ENCODE data around the gene SVIP.
A peak's percentile ranks its signal among the peaks of the same experiment; 100 is the strongest.

Gene SVIP

GRCh38 chr11:22829231-22830081 is at the start of gene SVIP:
Gene SVIP, minus strand, starts transcription at chr11:22829801. Its CDS starts 53 bp downstream, at chr11:22829748.
- peak; percentile 87 for DNase-seq

- DNase-seq = no peak
These were observed 49.0 kb upstream of the SVIP start for GRCh38 chr11:22878604-22879003.

- DNase-seq = no peak
These were observed 48.4 kb upstream of the SVIP start for GRCh38 chr11:22878039-22878438.

GRCh38 chr11:22875869-22876473 is 46.4 kb upstream of the SVIP start:
- DNase-seq = peak; percentile 81

GRCh38 chr11:22869325-22869724 is 39.7 kb upstream of the SVIP start:
- DNase-seq = no peak

- DNase-seq = no peak
These were observed 30.6 kb upstream of the SVIP start, which contains the start of gene CCDC179 for GRCh38 chr11:22860241-22860640. Gene CCDC179, minus strand, starts transcription at chr11:22860474. Its CDS starts 53 bp downstream, at chr11:22860421.

GRCh38 chr11:22859756-22860155 is 30.2 kb upstream of the SVIP start:
- no peak for DNase-seq

GRCh38 chr11:22851477-22851876 is 21.9 kb upstream of the SVIP start:
- DNase-seq = no peak

GRCh38 chr11:22846726-22847125 is 17.1 kb upstream of the SVIP start:
- DNase-seq = no peak

- peak; percentile 17 for DNase-seq
These were observed 2.9 kb upstream of the SVIP start for GRCh38 chr11:22832315-22833015.

GRCh38 chr11:22830082-22830414 is 447 bp upstream of the SVIP start:
- DNase-seq = no peak

GRCh38 chr11:22828373-22828772 is 1.2 kb downstream of the SVIP start:
- no peak for DNase-seq

GRCh38 chr11:22822203-22822602 is 7.4 kb downstream of the SVIP start:
- DNase-seq = no peak

- DNase-seq = no peak
These were observed 19.7 kb downstream of the SVIP start for GRCh38 chr11:22809893-22810292.

- DNase-seq = no peak
These were observed 20.9 kb downstream of the SVIP start for GRCh38 chr11:22808571-22809197.

- DNase-seq = peak; percentile 24
These were observed 21.6 kb downstream of the SVIP start for GRCh38 chr11:22807855-22808570.

- no peak for DNase-seq
These were observed 22.2 kb downstream of the SVIP start for GRCh38 chr11:22807391-22807790.

- no peak for DNase-seq
These were observed 26.7 kb downstream of the SVIP start for GRCh38 chr11:22802861-22803260.

GRCh38 chr11:22800482-22800881 is 29.1 kb downstream of the SVIP start:
- DNase-seq = no peak

GRCh38 chr11:22798901-22799300 is 30.7 kb downstream of the SVIP start:
- no peak for DNase-seq

GRCh38 chr11:22797047-22797446 is 32.6 kb downstream of the SVIP start:
- no peak for DNase-seq

GRCh38 chr11:22795914-22796313 is 33.7 kb downstream of the SVIP start:
- DNase-seq = no peak

- DNase-seq = peak; percentile 23
These were observed 37.1 kb downstream of the SVIP start for GRCh38 chr11:22792497-22792896.

Measured in HCEC 1CT (cell line).